Measurements from ENCODE around the gene RABGGTA.

RABGGTA gene

DNA sequence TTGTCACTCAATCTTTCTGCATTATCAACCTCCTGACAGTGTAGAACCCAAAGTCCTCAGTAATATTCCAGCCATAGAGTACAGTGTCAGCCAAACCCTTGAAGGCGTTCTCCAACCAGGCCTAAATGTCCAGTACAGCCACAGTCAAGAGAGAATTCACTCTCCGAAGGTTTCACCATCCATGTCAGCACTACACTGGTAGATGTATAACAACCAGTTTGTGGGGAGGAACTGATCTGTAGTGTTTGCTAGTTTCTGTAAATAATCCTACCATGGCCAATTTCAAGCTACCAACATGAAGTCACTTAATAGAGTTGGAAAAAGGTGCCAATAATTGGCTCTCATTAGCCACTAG lies 55.1 kb downstream of the RABGGTA start:
- no peak for DNase-seq (ENCODE audit: low read depth in 2 of 2)
